Activated effector memory CD4-positive, alpha-beta T cell treated with Interleukin-2 at 50 U/mL for 16 hours (primary cell): ENCODE measurements around the gene SIL1.
"Not testable (repeated sequence)": the region's sequence is repeated elsewhere in the genome, so short reads cannot be mapped to it uniquely, and the experiment has no call there.

ENCODE experiments used
- DNase-seq: peaks from one replicate; pipeline ENCODE4 v3.0.0-alpha.2; 2020

The SIL1 gene

DNA sequence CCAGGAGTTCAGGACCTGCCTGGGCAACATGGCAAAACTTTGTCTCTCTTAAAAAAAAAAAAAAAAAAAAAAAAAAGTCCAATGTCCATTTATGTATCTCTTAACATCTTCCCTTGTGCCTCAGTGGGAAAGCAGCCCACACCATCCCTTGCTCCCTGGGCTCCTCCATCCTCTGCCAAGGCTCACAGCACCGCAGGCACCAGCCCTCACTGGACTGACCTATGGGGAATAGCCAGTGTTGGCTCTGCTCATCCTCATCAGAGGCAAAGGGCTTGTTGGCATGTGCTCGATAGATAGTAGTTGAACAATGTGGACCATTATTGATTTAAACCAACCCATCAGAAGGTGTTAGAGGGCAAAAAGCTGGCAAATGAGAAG is 261.2 kb downstream of the SIL1 start:
- DNase-seq, result no peak

DNA sequence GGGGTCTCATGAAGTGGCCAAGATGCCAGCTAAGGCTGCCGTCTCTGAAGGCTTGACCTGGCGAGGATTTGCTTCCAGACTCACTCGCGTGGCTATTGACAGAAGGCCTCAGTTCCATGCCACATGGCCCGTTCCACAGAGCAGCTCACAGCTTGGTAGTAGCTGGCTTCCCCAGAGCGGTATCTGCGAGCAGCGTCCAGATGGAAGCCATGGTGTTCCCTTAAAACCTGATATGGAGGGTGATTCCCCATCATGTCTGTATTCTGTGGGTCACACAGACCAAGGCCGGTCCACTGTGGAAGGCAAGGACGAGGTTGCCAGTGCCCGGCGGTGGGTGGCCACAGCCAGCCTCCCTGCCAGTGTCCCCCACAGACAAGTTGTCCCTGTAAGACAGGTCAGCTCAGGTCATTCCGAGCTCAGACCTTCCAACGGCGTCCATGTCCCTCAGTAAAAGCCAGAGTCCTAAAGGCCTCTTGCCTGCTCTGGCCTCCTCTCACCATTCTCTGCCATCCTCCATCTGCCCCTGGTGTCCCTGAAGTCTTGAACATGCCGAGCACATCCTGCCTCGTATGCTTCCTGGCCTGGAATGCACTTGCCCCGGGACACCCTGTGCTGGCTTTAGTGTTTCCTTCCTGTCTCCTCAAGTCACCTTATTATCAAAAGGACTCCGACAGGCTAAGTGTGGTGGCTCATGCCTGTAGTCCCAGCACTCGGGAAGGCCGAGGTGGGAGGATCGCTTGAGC is 261.8 kb downstream of the SIL1 start:
- no peak for DNase-seq

DNA sequence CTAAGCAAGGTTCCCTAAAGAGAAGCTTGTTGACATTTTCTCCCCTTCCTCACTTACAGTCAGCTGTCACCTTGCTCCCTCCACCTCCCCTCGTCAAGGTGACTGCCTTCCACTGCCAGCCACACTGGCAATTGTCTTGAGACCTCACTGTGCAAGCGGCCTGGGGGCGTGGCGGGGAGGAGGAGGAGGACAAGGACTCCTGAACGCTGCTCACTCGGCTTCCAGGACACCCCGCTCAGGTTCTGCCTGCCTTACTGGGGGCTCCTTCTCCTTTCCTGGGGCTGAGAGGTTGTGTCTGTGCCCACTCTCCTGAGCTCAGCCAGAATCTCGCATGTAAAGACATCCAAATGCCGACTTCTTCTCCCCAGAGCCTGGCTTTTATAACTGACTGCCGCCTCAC is 262.7 kb downstream of the SIL1 start:
- no peak for DNase-seq

DNA sequence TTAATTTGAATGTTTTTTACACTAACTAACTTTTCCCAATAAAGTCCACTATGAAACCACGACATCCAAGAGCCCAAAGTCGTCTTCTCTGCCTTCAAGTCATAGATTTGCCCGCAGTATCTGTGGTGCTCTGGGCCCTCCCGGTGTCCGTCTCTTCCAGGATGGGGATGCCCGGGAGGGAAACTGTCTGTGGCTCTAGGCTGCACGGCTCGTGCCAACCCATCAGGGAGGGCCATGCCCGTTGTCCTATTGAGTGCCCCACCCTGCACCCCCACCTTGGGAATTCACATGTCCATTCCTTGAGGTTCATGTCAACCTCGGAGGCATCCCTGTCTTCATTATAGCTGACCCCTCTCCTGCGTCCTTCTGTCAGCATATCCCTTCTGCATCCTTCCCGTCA is 263.2 kb downstream of the SIL1 start:
- no peak for DNase-seq

DNA sequence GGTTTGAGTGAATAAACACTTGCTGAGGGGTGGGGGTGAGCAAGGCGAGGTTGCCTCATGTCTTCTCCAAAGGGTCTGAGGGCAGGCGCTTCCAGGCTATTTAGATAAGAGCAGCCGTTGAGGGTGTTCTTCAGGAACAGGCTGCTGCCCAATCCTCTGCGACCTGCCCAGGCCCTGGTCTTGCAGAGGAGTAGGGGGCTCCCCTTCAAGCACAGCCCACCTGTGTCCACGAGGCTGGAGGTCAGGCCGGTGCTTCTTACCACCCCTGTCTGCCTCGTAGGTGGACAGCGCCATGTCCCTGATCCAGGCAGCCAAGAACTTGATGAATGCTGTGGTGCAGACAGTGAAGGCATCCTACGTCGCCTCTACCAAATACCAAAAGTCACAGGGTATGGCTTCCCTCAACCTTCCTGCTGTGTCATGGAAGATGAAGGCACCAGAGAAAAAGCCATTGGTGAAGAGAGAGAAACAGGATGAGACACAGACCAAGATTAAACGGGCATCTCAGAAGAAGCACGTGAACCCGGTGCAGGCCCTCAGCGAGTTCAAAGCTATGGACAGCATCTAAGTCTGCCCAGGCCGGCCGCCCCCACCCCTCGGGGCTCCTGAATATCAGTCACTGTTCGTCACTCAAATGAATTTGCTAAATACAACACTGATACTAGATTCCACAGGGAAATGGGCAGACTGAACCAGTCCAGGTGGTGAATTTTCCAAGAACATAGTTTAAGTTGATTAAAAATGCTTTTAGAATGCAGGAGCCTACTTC is 264.5 kb downstream of the SIL1 start:
- DNase-seq, result no peak

DNA sequence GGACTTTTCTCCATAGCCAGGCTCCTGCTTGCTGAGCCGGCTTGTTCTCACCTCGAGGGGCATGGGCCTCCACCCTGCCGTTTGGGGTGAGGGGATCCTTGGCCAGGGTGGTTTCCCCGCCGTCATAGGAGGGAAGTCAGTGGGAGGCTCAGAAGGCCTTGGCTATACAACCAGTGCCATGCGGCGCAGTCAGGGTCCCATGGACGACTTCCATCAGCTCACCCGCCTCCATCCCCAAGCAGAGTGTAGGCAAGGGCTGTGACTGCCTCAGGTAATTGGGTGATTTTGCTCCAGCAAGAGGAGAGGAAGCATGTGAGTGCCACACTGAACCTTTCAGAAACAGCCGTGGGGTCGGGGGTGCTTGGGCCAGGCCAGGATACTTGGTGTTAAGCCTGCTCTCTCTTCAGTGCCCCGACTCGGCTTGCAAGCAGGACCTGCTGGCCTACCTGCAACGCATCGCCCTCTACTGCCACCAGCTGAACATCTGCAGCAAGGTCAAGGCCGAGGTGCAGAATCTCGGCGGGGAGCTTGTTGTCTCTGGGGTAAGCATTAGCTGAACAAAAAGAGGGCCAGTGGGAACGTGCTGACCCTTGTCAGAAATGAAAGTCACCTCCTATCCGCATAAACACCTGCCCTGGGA is 265.9 kb downstream of the SIL1 start:
- DNase-seq, result no peak

DNA sequence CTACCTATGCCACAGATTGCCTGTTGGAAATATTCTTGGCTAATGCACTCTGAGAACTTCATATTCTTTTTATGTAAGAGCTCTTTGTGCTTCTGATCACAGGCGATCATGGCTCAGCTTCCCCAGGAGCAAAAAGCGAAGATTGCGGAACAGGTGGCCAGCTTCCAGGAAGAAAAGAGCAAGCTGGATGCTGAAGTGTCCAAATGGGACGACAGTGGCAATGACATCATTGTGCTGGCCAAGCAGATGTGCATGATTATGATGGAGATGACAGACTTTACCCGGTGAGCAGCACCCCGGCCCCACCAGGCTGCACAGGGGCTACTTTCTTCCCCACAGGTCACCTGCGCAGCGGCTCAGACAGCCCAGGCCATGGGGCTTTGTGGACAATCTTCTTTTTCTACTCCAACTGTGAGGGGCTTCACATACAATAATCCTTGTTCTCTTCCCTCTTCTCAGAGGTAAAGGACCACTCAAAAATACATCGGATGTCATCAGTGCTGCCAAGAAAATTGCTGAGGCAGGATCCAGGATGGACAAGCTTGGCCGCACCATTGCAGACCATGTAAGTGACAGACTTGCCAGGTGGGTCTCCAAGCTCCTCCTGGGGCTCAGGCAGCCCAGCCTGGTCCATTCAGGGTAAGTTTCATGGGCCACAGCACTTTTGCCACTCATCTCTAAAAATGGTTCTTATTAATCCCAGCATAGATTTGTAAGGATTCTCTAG is 267.6 kb downstream of the SIL1 start:
- DNase-seq, result no peak

DNA sequence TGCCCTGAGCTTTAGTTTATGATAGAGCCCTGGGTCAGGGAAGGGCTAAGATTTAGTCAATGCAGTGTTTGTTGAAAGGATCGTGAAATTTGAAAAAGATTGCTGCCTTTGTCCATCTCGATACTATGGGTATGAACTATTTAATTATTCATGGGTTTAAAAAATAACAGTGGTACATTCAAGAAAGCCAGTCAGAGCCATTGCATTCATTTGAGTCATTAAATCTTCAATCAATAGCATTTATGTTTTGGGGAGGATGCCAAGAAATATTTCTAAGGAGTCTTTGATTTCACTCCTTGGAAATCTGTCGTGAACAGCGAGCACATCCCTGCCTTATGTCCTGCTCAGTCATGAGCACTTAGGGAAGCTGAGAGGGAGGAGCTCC is 268.6 kb downstream of the SIL1 start:
- DNase-seq, result no peak

DNA sequence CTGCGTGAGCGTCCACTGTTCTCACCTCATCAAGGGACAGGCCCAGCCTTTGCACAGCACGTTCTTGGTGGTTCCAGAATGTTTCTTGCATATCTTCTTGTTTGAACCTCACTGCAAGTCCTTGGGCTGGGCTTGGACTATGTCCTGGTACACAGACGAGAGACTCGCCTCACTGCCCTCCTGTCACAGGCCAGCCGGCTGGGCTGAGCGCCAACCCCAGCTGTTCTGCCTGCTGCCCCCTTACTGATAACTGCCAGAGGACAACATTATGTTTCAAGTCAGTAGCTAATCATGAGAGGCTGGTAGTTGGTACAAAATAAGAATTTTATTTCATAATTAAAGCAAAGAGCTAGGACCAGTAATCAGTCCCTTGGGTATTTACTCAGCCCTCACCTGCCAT is 270.2 kb downstream of the SIL1 start:
- no peak for DNase-seq

DNA sequence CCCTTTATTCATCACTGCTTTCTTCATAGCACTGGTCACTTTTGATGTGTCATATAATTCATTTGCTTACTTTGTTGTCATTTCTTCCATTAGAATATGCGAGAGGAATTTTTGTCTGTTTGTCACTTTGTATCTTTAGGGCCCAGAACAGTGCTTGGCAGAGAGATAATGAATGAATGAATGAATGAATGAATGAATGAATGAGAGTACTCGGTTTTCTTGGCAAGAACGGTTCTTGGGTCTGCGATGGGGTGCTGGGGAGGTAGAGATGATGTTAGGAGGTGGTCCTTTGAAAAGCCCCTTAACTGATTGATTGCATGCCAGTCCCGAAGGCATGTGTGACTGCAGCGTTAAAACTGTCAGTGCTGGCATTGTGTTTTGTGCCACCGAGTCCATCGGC is 270.6 kb downstream of the SIL1 start:
- no peak for DNase-seq

DNA sequence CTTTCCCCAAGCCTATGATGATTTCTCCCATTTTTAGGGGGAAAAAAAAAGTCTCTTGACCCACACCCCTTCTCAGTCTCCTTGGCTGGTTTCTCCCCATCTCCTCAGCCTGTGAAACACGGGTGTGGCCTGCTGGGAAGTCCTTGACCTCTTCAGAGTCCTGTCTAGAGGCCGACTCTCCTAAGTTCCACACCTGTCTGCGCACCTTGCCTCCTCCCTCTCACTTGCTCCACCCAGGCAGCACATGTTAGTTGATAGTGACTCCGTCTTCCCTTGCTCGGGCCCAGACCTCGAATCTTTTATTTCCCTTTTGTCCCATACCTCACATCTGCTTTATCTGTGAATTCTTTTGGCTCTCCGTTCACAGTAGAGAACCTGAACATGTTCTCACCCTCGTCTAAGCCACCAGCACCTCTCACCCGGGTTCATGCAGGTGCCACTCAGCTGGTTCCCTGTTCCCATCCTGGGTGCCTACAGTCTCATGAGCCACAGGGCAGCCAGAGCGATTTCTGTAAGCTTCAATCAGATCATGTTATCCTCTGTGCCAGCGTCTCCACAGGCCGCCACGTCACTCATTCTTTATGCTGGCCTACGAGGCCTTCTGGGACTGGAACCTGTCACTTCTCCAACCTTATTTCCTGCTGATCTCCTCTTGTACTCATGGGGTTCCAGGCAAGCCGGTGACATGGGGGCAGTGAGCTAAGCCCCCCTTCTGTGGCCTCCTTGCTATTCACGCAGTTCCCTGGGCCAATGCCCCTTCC is 271.3 kb downstream of the SIL1 start:
- DNase-seq, result no peak

DNA sequence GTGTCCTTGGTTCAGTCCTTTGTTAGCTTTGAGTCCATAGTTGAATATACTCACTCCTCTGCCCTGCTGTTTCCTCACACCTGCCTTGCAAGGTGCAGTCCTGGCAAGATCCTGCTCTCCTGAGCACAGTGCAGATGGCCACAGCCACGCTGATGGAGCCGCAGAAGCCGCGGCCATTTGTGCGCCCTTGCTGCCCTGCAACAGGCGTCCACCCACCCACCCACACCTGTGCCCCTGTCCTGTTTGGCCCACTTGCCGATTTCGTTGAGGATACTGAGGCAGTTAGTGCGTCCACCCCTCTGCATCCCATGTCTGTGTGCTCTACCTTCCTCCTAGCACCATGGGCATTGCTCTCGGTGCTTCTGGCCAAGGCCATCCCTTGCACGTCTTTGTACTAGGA is 271.9 kb downstream of the SIL1 start:
- DNase-seq, result no peak

DNA sequence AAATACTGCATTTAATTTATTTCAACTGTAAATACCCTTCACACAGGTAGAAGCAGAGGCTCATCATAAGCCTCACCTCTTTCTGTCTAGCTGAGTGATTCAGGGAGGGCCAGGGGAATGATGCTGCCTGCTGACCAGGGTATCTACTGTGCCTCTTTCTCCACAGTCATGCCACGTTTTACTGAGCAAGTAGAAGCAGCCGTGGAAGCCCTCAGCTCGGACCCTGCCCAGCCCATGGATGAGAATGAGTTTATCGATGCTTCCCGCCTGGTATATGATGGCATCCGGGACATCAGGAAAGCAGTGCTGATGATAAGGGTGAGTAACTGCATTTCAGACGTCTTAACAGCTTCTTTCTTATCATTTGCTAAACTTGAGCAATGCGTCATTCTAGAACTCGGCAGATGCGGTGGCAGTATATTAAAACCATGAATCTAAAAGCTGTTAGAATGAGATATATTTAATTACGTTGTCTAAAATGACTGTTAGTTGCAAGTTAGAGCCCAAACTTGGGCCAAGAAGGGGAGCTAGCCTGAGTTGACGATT is 273.0 kb downstream of the SIL1 start:
- DNase-seq, result no peak

DNA sequence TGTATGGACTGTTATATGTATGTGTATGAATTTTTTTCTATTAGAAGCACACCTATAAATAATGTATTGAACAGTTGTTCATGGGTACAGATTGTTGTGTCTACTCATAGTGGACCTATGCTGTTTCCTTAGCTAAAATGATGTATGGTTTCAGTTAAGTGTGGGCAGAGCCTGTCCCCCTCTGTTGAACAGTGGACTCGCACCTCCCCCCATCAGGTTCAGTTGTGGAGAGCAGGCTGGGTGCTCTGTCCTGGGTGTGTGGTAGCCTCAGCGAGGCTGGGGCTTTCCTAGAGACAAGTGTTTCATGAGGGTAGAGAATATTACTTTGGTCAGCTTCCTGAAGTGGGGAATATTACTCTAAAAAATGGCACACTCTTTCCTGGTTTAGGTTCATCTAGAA is 275.7 kb downstream of the SIL1 start:
- DNase-seq, result no peak

DNA sequence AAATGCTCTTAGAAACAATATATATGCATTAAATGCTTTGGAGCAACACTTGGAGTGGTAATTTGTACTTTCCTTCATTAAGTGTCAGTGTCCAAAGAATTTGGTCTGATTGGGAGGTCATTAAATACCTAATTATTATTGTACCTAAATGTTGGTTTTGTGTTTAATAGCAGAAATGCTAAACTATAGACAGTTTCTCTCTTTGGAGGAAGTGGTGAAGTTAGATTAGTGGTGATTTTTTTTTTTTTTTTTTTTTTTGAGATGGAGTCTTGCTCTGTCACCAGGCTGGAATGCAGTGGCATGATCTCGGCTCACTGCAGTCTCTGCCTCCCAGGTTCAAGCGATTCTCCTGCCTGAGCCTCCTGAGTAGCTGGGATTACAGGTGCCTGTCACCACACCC is 276.8 kb downstream of the SIL1 start:
- DNase-seq, result not testable (repeated sequence)

DNA sequence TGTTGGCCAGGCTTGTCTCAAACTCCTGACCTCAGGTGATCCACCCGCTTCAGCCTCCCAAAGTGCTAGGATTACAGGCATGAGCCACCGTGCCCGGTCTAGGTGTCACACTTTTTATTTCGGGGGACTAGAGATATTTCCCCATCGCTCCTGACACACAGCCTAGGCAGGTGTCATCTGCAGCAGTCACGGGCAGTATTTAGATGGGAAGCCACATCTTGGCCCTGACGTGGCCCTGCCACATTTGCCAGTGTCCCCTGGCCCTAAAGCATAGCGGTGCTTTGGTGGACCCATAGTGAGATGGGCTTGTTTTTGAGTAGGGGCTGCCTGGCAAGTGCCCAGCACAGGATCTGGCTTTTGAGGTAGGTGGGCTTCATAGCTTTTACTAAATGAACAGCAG is 278.0 kb downstream of the SIL1 start:
- no peak for DNase-seq

DNA sequence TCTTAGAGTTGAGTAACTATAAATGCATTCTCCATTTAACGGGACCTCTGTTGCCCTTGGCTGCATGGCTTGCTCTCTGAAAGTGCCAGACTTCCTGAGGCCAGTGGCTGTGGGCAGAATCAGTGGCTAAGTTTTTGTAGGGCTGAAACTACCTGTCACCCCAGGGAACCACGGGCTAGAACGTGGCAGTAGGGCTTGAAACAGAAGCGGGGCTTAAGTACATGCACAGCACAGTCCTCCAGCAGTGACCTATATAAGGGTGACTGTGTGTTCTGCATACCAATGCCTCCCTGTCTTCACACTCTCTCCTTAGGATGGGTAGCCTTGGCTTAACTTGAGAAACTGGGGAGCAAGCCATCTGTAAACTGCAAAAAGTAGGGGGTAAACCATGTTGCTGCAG is 279.5 kb downstream of the SIL1 start:
- DNase-seq, result no peak

DNA sequence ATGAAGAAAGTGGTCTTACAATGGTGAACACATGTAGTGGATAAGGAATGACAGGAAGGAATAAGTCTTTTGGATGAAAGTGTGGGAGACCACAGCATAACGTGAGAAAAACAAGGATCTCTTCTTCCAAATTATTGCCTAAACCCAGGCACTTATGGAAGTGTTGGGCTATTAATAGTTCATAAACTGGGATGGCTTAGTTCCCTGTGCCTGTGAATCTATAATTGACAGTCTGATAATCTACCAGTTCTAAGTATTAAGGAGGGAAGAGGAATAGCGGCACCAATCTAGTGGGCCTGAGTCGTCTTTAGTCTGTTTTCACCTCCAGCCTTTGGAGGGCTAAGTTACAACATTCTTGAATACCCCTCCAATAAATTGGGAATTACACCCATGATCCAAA is 283.8 kb downstream of the SIL1 start:
- no peak for DNase-seq

DNA sequence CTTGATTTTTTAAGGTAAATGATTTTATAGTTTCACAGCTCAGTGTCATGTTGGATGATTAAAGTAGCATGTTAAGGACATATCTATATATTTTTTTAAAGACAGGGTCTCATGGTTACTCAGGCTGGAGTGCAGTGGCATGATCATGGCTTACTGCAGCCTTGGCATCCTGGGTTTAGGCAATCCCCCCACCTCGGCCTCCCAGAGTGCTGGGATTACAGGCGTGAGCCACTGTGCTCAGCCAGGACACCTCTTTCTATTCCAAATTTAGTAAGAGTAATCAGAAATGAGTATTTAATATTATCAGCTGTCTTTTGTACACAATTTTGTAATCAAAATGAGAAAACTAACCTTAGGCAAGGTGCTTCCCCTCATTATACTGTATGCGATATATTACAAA is 284.4 kb downstream of the SIL1 start:
- no peak for DNase-seq

DNA sequence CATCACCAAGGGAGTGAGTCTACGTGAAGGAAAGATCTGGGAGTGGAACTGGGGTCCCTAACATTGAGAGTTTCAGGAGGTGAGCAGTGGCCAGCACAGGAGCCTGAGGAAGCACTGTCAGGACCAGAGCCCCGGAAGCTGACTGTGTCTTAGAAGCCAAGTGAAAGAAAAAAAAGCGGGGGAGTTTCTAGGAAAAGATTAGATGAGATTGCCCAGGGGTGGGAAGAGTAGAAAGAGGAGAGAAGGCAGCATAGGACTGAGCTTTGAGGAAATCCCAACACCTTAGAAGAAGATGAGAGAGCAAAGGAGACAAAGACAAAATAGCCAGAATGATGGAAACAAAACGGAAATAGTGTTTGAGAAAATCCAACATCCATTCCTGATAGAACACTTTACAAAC is 286.1 kb downstream of the SIL1 start:
- no peak for DNase-seq

DNA sequence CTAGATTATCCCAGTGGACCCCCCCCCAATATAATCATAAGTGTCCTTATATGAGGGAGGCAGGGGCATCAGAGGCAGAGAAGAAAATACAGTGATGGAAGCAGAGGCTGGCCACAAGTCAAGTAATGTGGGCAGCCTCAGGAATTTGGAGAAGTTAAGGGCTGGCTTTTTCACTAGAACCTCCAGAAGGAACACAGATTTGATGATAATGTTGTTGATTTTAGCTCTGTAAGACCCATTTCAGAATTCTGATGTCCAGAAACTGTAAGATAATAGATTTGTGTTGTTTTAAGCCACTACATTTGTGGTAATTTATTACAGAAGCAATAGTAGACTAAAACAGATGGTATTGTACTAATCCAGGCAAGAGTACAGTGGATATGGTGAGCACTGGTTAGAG is 286.7 kb downstream of the SIL1 start:
- DNase-seq, result no peak

DNA sequence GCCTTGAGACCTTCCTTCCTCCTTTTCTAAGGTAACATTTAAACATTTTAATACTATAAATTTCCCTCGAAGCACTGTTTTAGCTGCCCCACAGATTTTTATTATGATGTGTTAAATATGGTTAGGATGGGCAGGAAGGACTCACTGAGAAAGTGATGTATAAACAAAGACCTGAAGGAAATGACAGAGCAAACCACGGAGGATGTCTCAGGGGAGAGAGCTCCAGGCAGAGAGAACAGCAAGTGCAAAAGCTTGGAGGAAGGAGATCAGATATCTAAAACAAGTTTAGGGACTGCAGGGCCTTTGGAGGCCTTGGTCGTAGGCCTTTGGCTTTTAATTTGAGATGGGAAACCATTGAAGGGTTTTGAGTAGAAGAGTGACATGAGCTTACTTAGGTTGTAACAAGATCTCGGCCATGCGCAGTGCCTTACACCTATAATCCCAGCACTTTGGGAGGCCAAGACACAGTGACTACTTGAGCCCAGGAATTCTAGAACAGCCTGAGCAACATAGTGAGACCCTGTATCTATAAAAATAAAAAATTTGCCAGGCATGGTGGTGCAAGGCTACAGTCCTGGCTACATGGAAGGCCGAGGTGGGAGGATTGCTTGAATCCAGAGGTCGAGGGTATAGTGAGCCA is 287.5 kb downstream of the SIL1 start:
- DNase-seq, result no peak
